Fibroblast of mammary gland (primary cell): ENCODE results near the gene LEKR1.

Experiments used
- DNase-seq: peaks from one replicate; pipeline ENCODE4 v3.0.0-alpha.2; 2010; ENCODE audit warnings: low read depth
- H3K4me3 ChIP-seq: 2 replicates; pipeline ENCODE4 v1.5.1; 2011; ENCODE audit warnings: low read depth, mild to moderate bottlenecking, low read length, moderate library complexity; ENCODE audit not compliant: control insufficient read depth
- CTCF ChIP-seq: conservative IDR thresholded peaks from 2 replicates; pipeline ENCODE4 v1.5.1; 2011; ENCODE audit warnings: low read depth, low read length, inconsistent platforms; ENCODE audit not compliant: control insufficient read depth, insufficient read depth

Gene LEKR1

DNA sequence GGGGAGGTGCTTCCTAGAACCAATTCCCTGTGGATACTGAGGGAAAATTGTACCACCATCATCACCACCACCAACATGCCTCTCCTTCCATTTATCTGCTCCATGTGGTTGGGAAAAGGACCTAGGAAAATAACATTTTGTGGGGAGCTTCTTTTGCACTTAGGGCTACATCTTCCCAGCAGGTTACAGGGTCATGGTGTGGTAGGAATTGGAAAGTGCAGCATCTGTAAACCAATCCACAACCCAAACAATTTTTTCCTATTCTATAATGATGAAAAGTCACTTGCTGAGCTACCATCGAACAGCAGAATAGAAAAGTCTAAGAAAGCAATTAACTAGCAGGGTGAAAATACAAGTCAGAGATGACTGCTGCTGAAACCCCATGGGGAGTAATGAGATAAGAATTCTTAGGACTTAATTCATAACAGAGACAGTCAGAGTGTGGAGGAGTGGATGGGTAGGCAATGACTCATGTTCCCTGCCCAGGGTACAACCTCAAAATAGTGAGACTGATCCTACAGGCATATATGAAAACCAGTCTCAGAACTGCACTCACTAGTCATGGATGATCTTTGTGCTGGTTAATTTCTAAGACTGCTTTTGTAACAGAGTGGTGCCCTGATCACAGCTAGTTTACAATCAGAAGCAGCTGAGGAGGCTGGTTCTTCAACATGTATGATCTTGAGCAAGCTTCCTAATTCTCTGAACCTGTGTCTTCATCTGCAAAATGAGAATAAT lies 38.1 kb upstream of the LEKR1 start:
- H3K4me3 ChIP-seq = no peak overlapping the region
- TF ChIP-seq CTCF = no peak
- peak; percentile 99 for DNase-seq

- no peak for TF ChIP-seq CTCF
- no peak overlapping the region for H3K4me3 ChIP-seq
- peak; percentile 68 for DNase-seq
Observed at GRCh38 chr3:156788846-156789245, 37.3 kb upstream of the LEKR1 start.

DNA sequence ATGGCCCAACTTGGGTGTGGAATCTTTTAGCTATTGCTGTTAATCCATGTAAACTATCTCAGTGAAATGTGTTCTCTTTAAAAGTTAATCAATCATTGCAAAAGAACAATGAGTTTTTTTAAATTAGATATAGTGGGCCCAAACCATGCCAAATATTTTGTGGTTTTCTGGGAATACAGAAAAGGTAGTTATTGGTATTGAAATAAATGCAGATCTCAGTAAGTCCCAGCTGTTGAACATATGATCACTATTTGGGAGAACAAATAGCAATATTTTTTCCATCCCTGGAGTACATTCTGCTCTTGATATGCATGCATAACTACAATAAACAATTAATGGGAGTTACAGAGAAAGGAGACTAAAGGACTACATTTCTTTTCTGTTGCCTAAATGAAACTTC lies 36.0 kb upstream of the LEKR1 start:
- DNase-seq = peak; percentile 74
- H3K4me3 ChIP-seq = no peak overlapping the region

GRCh38 chr3:156792114-156792513 lies 34.0 kb upstream of the LEKR1 start:
- no peak overlapping the region for H3K4me3 ChIP-seq
- DNase-seq = no peak
- TF ChIP-seq CTCF = no peak

More for the DNA sequence above, 36.0 kb upstream of the LEKR1 start:
- TF ChIP-seq CTCF = no peak

DNA sequence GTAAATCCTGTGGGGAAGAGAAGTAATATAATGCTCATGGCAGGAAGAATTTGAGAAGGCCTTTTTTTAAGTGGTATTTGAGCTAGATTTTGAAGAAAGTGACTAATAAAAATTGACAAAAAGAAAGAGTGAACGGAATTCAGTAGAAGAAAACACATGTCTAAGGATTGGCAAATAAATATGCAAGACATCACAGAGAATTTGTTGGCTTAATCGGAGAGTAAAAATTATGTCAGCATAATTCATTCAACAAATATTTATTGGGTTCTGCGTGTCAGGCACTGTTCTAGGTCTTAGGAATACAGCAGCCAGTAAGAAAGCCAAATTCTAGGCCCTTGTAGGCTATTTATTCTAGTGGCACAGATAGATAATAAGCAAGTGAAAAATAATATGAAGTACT lies 33.6 kb upstream of the LEKR1 start:
- no peak for DNase-seq
- H3K4me3 ChIP-seq = no peak overlapping the region
- no peak for TF ChIP-seq CTCF

DNA sequence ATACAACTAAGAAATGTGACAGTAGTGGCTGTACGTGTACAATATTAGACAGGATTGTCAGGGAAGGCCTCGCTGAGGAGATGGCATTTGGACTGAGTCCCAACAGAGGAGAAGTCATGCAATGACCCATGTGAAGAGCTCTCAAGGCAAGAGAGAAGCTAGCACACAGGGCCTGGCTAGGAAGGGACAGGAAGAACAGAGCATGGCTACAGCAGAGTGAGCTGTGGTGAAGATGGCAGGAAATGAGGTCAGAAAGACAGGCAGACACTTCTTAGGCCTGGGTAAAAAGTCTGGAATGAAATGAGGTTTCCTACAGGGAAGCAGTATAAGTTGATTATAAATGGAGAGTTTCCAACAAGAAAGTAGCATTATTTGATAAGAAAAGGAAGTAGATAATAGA lies 33.2 kb upstream of the LEKR1 start:
- no peak for TF ChIP-seq CTCF
- DNase-seq = peak; percentile 53
- no peak overlapping the region for H3K4me3 ChIP-seq
